ENCODE measurements around the gene SRSF4. TPM values are rescaled to one million over a fixed set of nuclear protein-coding genes. Genes with fewer than 3 reads are reported as not detected.
"Not testable (repeated sequence)": the region's sequence is repeated elsewhere in the genome, so short reads cannot be mapped to it uniquely, and the experiment has no call there.

SRSF4 gene
- total RNA-seq, 1 donor from 2014 or later, result 145 TPM

GRCh38 chr1:29114654-29115053 lies 67.0 kb downstream of the SRSF4 start:
- intact Hi-C loops (cut with micrococcal nuclease), result no loop called here
- no peak for DNase-seq (ENCODE audit: low spot score)
- Mint-ChIP-seq H3K27me3 (ENCODE audit: low read depth) (no peaks in the 10 kb centered on the region), H3K36me3 (ENCODE audit: low read depth) (peaks cover 49% of the 10 kb centered on the region), H3K4me3 (ENCODE audit: low read depth) (no peak overlapping the region), H3K4me1 (ENCODE audit: low read depth) (no peaks in the 10 kb centered on the region), H3K9me3 (no peaks in the 10 kb centered on the region), H3K27ac (no peak overlapping the region)

GRCh38 chr1:29113413-29114117 lies 68.1 kb downstream of the SRSF4 start:
- intact Hi-C loops (cut with micrococcal nuclease), result no loop called here
- Mint-ChIP-seq H3K9me3 (no peaks in the 10 kb centered on the region), H3K4me3 (ENCODE audit: low read depth) (no peak overlapping the region), H3K27ac (no peak overlapping the region), H3K27me3 (ENCODE audit: low read depth) (no peaks in the 10 kb centered on the region), H3K4me1 (ENCODE audit: low read depth) (no peaks in the 10 kb centered on the region), H3K36me3 (ENCODE audit: low read depth) (peaks cover 48% of the 10 kb centered on the region)
- DNase-seq (ENCODE audit: low spot score), result no peak

GRCh38 chr1:29112705-29113412 lies 68.8 kb downstream of the SRSF4 start:
- no peaks in the 10 kb centered on the region for H3K4me1 Mint-ChIP-seq (ENCODE audit: low read depth)
- no peaks in the 10 kb centered on the region for H3K9me3 Mint-ChIP-seq
- DNase-seq (ENCODE audit: low spot score), result no peak
- no peak overlapping the region for H3K27ac Mint-ChIP-seq
- no peak overlapping the region for H3K4me3 Mint-ChIP-seq (ENCODE audit: low read depth)
- H3K27me3 Mint-ChIP-seq (ENCODE audit: low read depth), result no peaks in the 10 kb centered on the region
- intact Hi-C loops (cut with micrococcal nuclease), result no loop called here
- H3K36me3 Mint-ChIP-seq (ENCODE audit: low read depth), result peaks cover 45% of the 10 kb centered on the region

GRCh38 chr1:29108041-29108440 lies 73.7 kb downstream of the SRSF4 start:
- not testable (repeated sequence) for DNase-seq (ENCODE audit: low spot score); H3K27me3 Mint-ChIP-seq (ENCODE audit: low read depth)

GRCh38 chr1:29105822-29106221 lies 75.9 kb downstream of the SRSF4 start:
- no peaks in the 10 kb centered on the region for H3K9me3 Mint-ChIP-seq
- intact Hi-C loops (cut with micrococcal nuclease), result no loop called here

More at GRCh38 chr1:29108041-29108440, 73.7 kb downstream of the SRSF4 start:
- H3K27ac Mint-ChIP-seq; H3K4me3 Mint-ChIP-seq (ENCODE audit: low read depth); H3K9me3 Mint-ChIP-seq; intact Hi-C loops (cut with micrococcal nuclease); H3K4me1 Mint-ChIP-seq (ENCODE audit: low read depth): not testable (repeated sequence)
- H3K36me3 Mint-ChIP-seq (ENCODE audit: low read depth), result peaks cover 26% of the 10 kb centered on the region

GRCh38 chr1:29100487-29100886 lies 81.2 kb downstream of the SRSF4 start:
- no peak overlapping the region for H3K27ac Mint-ChIP-seq
- H3K27me3 Mint-ChIP-seq (ENCODE audit: low read depth), result no peaks in the 10 kb centered on the region
- H3K4me1 Mint-ChIP-seq (ENCODE audit: low read depth), result no peaks in the 10 kb centered on the region
- peaks cover 31% of the 10 kb centered on the region for H3K36me3 Mint-ChIP-seq (ENCODE audit: low read depth)
- H3K4me3 Mint-ChIP-seq (ENCODE audit: low read depth), result no peak overlapping the region
- intact Hi-C loops (cut with micrococcal nuclease), result no loop called here
- DNase-seq (ENCODE audit: low spot score), result no peak
- no peaks in the 10 kb centered on the region for H3K9me3 Mint-ChIP-seq

More at GRCh38 chr1:29105822-29106221, 75.9 kb downstream of the SRSF4 start:
- Mint-ChIP-seq H3K36me3 (ENCODE audit: low read depth) (peaks cover 21% of the 10 kb centered on the region), H3K27me3 (ENCODE audit: low read depth) (no peaks in the 10 kb centered on the region), H3K27ac (no peak overlapping the region), H3K4me3 (ENCODE audit: low read depth) (no peak overlapping the region), H3K4me1 (ENCODE audit: low read depth) (no peaks in the 10 kb centered on the region)
- no peak for DNase-seq (ENCODE audit: low spot score)

- Mint-ChIP-seq H3K9me3 (no peaks in the 10 kb centered on the region), H3K27me3 (ENCODE audit: low read depth) (no peaks in the 10 kb centered on the region), H3K36me3 (ENCODE audit: low read depth) (peaks cover 31% of the 10 kb centered on the region), H3K27ac (no peak overlapping the region), H3K4me1 (ENCODE audit: low read depth) (no peaks in the 10 kb centered on the region), H3K4me3 (ENCODE audit: low read depth) (no peak overlapping the region)
- intact Hi-C loops (cut with micrococcal nuclease), result no loop called here
- DNase-seq (ENCODE audit: low spot score), result no peak
Observed at GRCh38 chr1:29099286-29099685, 82.4 kb downstream of the SRSF4 start.

Other genes starting within 250 kb of the SRSF4 start
- gene TMEM200B, start 58.0 kb downstream of the SRSF4 start, total RNA-seq, result 0.44 and 0.46 TPM in 2 replicates
- gene MECR, start 49.0 kb upstream of the SRSF4 start, total RNA-seq, result 33.0 and 34.6 TPM in 2 replicates
- 0.30 and 0.37 TPM in 2 replicates for gene PTPRU, start 54.6 kb upstream of the SRSF4 start, total RNA-seq